ENCODE data around the gene FAM76A.
"Not testable (repeated sequence)": the region's sequence is repeated elsewhere in the genome, so short reads cannot be mapped to it uniquely, and the experiment has no call there.

The FAM76A gene

DNA sequence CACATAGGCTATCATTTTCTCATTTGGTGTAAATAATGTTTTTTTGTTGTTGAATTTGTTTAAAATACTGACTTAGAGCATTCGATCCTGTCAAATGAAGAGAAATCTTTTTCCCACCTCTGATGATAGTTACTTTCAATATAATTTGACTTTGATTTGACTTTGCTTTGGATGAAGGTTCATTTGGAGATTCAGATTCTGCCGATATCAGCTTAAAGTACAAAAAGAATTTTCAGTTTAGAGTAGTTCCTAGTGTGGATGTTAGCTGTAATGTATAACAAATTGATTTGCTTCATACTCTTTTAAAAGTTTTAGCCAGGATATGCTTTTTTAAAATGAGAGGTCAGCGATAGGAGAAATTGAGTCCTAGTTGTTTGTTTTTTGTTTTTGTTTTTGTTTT, 57.2 kb downstream of the FAM76A start:
- no peak for DNase-seq

DNA sequence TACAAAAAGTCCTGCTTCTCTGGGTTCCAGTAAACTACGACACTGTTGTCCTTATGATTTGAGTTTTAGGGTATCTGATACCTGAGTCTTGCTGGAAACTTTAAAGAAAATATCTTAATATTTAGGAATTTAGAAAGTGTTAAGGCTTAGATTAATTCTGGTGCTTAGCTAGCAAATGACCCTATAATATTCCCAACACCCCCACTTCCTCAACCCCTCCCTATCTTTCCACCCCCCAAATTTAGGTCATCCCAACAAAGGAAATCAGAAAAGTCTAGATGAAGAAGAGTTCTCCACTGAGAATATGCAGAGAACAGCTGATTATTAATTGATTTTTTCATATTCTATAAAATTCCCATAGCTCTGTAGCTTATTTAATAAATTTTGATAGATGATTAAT, 58.9 kb downstream of the FAM76A start:
- no peak for DNase-seq

DNA sequence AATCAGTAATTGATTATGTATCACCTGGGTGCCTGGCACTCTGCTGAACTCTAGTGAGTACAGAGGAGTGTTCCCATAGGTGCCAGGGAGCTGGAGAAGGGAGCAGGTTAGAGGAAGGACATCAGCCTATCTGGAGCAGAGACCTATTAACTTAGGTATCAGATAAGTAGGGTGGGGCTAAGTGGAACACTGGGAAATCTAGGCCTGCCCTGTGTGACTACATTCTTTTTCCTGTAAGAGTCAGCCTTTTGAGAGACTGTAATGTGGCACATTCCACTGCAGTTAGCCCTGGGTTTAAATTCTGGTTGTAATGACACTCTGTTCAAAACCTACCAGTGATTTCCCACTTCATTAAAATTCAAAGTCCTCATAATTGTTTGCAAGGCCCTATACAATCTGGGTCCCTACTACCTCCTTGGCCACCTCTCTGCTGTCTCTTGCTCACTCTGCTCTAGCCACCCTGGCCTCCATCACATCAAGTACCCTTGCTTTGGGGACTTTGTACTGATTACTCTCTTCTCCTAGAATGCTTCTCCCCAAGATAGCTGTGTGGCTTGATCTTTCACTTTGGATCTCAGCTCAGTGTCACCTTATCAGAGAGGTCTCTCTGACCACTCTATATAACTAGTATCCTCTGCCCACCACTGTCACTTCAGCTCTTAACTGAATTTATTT, 60.2 kb downstream of the FAM76A start:
- no peak for DNase-seq

DNA sequence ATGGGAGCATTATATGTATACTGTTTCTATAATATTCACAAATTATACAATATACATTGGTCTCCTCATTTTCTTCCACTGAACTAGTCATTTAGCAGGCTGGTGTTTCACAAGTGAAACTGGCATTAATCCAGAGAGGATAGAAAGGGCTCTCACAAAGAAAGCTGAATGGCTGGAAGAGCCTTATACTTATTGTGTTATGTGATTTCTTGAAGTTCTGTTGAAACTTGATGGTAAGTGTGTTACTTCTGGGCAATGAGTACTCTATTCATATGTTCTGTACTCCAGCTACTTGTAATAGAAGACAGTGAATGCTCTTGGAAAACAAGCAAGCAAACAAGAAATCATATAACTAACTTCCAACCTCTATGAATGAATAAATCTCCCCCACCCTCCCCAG, 62.1 kb downstream of the FAM76A start:
- DNase-seq: no peak

DNA sequence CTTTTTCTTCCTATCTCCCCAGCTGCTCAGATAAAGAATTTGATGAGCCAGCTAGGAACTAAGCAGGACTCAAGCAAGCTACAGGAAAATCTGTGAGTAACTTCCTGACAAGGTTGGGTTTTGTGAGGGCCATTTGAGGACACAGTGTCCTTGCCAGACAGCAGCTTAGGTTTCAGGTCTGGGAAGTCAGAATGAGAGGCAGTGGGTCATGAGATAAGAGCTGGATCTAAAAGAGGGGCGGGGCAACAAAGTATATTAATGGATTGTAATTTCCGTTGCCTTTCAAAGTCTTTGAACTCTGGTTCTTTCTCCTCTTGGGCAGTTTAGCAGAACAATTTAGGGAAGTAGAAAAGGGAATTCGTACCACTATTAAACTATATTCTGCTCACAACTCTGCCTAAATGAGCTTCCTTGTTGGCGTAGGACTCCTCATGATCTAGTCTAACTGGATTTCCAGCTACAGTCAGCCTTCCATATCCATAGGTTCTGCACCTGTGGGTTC, 63.8 kb downstream of the FAM76A start:
- no peak for DNase-seq

DNA sequence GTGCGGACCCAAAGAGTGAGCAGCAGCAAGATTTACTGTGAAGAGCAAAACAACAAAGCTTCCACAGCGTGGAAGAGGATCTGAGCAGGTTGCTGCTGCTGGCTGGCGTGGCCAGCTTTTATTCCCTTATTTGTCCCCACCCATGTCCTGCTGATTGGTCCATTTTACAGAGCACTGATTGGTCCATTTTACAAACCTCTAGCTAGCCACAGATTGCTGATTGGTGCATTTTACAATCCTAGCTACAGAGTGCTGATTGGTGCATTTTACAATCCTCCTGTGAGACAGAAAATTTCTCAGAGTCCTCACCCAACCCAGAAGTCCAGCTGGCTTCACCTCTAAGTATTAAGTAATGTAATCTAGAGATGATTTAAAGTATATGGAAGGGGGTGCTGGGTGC, 64.5 kb downstream of the FAM76A start:
- DNase-seq: not testable (repeated sequence)

DNA sequence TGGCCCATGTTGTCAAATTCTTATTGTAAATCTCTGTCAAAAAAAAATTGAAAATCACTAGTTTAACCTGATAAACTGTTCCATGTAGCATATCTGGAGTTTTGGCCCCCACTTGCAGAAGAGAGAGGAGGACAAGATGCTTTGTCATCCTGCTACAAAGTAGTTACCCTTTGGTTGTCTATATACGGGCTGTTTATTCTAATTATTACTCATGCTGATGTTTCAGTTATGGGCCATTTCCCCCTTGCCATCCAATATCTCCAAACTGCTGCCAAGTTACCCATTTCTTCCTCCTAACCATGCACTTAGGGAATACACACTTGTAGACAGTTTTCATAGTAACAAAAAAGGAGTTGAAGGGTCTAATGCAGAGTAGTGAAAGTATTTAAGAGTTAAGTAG, 69.8 kb downstream of the FAM76A start:
- no peak for DNase-seq

DNA sequence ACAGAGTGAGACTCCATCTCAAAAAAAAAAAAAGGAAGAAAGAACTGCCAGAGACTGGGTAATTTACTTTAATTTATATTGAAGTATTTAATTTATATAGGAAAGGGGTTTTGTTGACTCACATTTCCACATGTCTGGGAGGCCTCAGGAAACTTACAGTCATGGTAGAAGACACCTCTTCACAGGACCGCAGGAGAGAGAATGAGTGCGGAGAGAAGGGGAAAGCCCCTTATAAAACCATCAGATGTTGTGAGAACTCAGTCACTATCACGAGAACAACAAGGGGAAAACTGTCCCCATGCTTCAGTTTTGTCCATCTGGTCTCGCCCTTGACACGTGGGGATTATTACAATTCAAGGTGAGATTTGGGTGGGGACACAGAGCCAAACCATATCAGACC, 79.0 kb downstream of the FAM76A start:
- no peak for DNase-seq

DNA sequence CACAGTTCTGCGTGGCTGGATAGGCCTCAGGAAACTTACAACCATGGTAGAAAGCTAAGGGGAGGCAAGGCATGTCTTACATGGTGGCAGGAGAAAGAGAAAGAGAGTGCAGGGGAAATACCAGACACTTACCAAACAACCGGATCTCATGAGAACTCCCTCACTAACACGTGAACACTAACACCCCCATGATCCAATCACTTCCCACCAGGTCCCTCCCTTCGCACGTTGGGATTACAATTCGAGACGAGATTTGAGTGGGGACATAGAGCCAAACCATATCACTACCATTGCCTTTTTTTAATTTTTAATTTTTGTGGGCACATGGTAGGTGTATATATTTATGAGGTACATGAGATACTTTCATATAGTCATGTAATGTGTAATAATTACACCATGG, 81.0 kb downstream of the FAM76A start:
- DNase-seq: no peak

DNA sequence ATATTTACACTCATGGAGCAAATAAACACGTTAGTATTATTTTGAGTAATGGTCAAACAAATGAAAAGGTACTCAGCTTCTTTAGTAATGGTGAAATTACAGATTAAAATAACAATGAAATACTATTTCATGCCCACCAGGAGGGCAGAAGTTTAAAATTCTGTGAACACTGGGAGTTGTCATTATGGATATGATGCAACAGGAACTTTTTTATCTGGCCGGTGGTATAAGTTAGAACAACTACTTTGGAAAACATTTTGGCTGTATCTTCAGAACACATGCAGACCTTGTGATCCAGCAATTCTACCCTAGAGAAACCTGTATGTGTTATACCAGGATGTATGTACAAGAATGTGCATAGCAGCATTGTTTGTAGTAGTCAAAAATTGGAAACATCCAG, 81.6 kb downstream of the FAM76A start:
- DNase-seq: no peak

DNA sequence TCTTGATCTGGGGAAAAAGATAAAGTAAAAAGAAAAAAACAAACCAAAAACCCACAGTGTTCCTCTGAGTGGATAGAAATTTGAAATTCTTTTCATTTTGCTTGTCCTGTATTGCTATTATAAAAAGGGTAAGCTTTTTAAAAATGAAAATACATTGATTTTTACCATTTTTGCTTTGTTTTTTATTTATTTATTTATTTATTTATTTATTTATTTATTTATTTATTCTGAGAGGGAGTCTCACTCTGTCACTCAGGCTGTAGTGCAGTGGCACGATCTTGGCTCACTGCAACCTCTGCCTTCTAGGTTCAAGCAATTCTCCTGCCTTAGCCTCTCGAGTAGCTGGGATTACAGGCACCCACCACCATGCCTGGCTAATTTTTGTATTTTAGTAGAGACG, 82.4 kb downstream of the FAM76A start:
- DNase-seq: not testable (repeated sequence)

DNA sequence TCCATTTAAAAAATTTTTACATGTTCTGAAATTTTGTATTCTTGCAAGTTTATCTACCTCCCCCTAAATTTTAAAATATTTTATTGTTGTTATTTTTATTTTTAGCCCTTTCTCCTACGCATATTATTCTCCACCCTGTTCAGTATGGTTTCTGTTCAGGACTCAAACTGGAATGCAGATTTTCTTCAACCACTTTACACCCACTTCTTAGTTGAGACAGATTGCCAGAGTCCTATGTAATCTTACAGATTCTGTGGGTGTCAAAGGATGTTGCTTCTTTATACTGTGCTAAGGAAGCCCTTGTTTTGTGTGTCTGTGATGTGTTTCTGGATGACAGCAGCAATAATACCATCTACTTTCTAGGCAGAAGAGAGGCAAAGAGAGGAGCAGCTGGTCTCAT, 84.1 kb downstream of the FAM76A start:
- DNase-seq: no peak

DNA sequence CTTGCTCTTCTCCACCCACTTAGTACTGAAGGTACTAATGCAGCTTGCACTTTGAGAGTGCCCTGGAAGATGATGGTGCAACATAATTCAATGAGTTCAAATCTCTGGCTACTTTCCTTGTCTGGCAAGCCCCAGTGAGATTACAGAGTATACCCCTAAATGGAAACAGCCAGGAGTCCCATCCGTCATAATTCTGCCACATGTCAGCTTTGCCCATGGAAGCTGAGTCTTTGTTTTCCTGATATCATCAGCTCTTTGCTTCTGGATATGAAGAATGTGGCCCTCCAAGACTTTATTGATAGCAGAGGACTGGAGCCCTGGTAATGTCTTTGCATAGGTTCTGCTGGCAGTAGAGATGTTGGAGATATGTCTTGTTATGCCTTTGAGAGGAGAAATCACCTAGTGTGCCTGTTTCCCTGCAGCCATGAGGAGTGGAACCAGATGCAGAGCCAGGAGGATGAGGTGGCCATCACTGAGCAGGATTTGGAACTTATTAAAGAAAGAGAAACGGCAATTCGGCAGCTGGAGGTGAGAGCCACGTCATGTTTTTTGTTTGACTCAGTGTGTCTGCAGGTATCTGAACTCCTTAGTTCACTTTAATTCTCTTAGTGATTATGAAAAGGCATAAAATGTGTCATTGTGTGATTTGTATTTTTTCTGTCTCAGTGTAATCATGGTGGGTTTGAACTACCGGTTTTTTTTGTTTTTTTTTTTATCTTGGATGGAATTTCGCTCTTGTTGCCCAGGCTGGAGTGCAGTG, 86.2 kb downstream of the FAM76A start:
- DNase-seq: no peak
